K562 (cell line): ENCODE data around the gene ANKRD2. TPM values are rescaled to one million over a fixed set of nuclear protein-coding genes. Genes with fewer than 3 reads are reported as not detected.

Experiments used
- CBFB ChIP-seq: sonication (generic); formaldehyde crosslinking; IDR thresholded peaks from 2 replicates; pipeline ENCODE4 v1.4.0; 2020; ENCODE audit warnings: mild to moderate bottlenecking, missing genetic modification reagents
- MCM7 ChIP-seq, 2 experiments: fragments of 450-650 bp; IDR thresholded peaks; 2 replicates each; pipeline ENCODE4 v1.6.1; 2016 to 2018
- NFYB ChIP-seq: IDR thresholded peaks from 2 replicates; pipeline ENCODE4 v1.6.1; 2011; ENCODE audit warnings: mild to moderate bottlenecking, moderate library complexity; ENCODE audit not compliant: insufficient read length; ENCODE audit errors: extremely low read depth
- NRF1 ChIP-seq, 2 experiments: fragments of 450-650 bp; IDR thresholded peaks in 1 of 2; conservative IDR thresholded peaks in 1 of 2; 2 replicates each; pipeline ENCODE4 v1.6.1; 2014; ENCODE audit warnings: mild to moderate bottlenecking in 2 of 2
- PHB ChIP-seq: fragments of 250-450 bp; sonication (Bioruptor Pico); IDR thresholded peaks from 2 replicates; pipeline ENCODE4 v1.5.0; 2021
- PURB ChIP-seq: sonication (generic); formaldehyde crosslinking; IDR thresholded peaks from 2 replicates; pipeline ENCODE4 v1.9.0; 2021; ENCODE audit warnings: low read depth, mild to moderate bottlenecking, missing genetic modification reagents
- SRSF1 ChIP-seq: fragments of 200-400 bp; formaldehyde crosslinking; IDR thresholded peaks from 2 replicates; pipeline ENCODE4 v1.6.1; 2017; ENCODE audit warnings: mild to moderate bottlenecking, low read depth, low read length, moderate library complexity
- TAF15 ChIP-seq: fragments of 200-400 bp; formaldehyde crosslinking; IDR thresholded peaks from 2 replicates; pipeline ENCODE4 v1.6.1; 2017; ENCODE audit warnings: mild to moderate bottlenecking, low read depth, low read length, moderate library complexity
- polyA plus RNA-seq, 8 experiments: library from polyadenylated mRNA; depleted of rRNA in 4 of 8; stranded (reverse) in 5 of 8; unstranded in 3 of 8; fragments of >200 nt; fragmentation: Nextera tagmentation in 2 of 8; fragmentation: Illumina TruSeq in 1 of 8; extraction: Ambion mirVana in 2 of 8; extraction: Trizol in 1 of 8; gene quantifications; 2 replicates each; pipeline versions ENCODE4 v1.2.1 to v1.2.3, GENCODE V29; 2011 to 2014; ENCODE audit warnings: inconsistent platforms in 1 of 8, missing spikeins in 1 of 8
- total RNA-seq, 7 experiments: library from RNA; depleted of rRNA in 6 of 7; stranded (reverse); fragments of >200 nt in 6 of 7; fragmentation: Illumina TruSeq in 2 of 7; extraction: Trizol in 2 of 7; gene quantifications; 2 replicates each; pipeline versions ENCODE4 v1.2.1 to v1.2.3, GENCODE V29; 2011 to 2021; ENCODE audit warnings: low replicate concordance in 1 of 7
- TF ChIP-seq, protein P1 (sequence below), 2 experiments: fragments of 450-650 bp; formaldehyde crosslinking in 1 of 2; IDR thresholded peaks; 2 replicates each; pipeline versions ENCODE4 v1.4.0 to v1.6.1; 2014 to 2020; ENCODE audit warnings: mild to moderate bottlenecking in 2 of 2, borderline replicate concordance in 1 of 2, low read depth in 1 of 2

The ANKRD2 gene
- total and polyA plus RNA-seq, 9 of the 15 experiments (the other 6 are each of a cell fraction or from before 2014, with no cell fraction given) = not detected

DNA sequence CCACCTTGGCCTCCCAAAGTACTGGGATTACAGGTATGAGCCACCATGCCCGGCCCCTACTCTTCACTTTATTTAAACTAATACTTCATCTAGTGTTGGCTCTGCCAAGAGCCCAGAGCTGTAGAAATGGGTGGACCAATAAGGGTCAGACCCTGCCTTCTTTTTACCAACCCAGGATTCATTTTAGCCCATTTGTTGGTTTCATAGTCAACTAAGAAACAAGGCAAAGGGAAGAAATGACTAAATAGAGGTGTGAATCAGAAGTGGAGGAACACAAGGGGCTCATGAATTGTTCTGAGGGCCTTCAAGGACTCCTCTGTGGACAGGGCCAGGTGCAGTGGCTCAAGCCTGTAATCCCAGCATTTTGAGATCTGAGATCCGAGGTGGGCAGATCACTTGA lies 1.1 kb downstream of the ANKRD2 start (continued):
- TF ChIP-seq, protein P1, sequence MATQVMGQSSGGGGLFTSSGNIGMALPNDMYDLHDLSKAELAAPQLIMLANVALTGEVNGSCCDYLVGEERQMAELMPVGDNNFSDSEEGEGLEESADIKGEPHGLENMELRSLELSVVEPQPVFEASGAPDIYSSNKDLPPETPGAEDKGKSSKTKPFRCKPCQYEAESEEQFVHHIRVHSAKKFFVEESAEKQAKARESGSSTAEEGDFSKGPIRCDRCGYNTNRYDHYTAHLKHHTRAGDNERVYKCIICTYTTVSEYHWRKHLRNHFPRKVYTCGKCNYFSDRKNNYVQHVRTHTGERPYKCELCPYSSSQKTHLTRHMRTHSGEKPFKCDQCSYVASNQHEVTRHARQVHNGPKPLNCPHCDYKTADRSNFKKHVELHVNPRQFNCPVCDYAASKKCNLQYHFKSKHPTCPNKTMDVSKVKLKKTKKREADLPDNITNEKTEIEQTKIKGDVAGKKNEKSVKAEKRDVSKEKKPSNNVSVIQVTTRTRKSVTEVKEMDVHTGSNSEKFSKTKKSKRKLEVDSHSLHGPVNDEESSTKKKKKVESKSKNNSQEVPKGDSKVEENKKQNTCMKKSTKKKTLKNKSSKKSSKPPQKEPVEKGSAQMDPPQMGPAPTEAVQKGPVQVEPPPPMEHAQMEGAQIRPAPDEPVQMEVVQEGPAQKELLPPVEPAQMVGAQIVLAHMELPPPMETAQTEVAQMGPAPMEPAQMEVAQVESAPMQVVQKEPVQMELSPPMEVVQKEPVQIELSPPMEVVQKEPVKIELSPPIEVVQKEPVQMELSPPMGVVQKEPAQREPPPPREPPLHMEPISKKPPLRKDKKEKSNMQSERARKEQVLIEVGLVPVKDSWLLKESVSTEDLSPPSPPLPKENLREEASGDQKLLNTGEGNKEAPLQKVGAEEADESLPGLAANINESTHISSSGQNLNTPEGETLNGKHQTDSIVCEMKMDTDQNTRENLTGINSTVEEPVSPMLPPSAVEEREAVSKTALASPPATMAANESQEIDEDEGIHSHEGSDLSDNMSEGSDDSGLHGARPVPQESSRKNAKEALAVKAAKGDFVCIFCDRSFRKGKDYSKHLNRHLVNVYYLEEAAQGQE (IDR thresholded peaks at IDR 0.05; ENCODE audit: borderline replicate concordance) = no peak
- TF ChIP-seq, protein P1 (CRISPR knock-in tag; IDR thresholded peaks at IDR 0.05; ENCODE audit: low read depth) = no peak
- TF ChIP-seq TAF15 (no peak), CBFB (no peak), PHB (CRISPR knock-in tag) (no peak), PURB (no peak), NRF1 (conservative IDR thresholded peaks at IDR 0.05 in 1 of 2, IDR thresholded peaks at IDR 0.05 in 1 of 2) (no peak), SRSF1 (no peak), MCM7 (IDR thresholded peaks at IDR 0.05) (no peak), NFYB (no peak)
